Measurements from ENCODE around the gene KITLG. TPM values are rescaled to one million over a fixed set of nuclear protein-coding genes. Genes with fewer than 3 reads are reported as not detected.
"Not testable (repeated sequence)": the region's sequence is repeated elsewhere in the genome, so short reads cannot be mapped to it uniquely, and the experiment has no call there.

The KITLG gene
- polyA plus RNA-seq = 10 to 100 TPM in 2 of 3 donors, 1 to 10 TPM in 1; 2.1 to 13.0 (median 11.9) TPM

GRCh38 chr12:88580051-88580871 is at the start of gene KITLG:
KITLG (minus strand) TSS chr12:88580471; CDS start chr12:88580278, 193 bp downstream.
- 0 to 1% (median 0%) methylated on average over 72 to 73 of the region's 73 CpGs for WGBS, 3 donors
- no peak within 1 kb of the TSS for H3K27ac ChIP-seq (ENCODE audit: low read depth, low read length)

- 45 to 59% (median 51%) methylated on average over 2 of the region's 2 CpGs for WGBS, 3 donors
- no peak overlapping the region for H3K27ac ChIP-seq (ENCODE audit: low read depth, low read length)
These were observed 48.7 kb upstream of the KITLG start for GRCh38 chr12:88628856-88629509.

- not testable (repeated sequence) for H3K27ac ChIP-seq (ENCODE audit: low read depth, low read length)
- WGBS, 3 donors = 23 to 90% (median 81%) methylated on average over 1 of the region's 1 CpG
These were observed 47.8 kb upstream of the KITLG start for GRCh38 chr12:88628035-88628434.

- 54 to 67% (median 64%) methylated on average over 1 of the region's 1 CpG for WGBS, 3 donors
- H3K27ac ChIP-seq (ENCODE audit: low read depth, low read length) = no peak overlapping the region
These were observed 47.2 kb upstream of the KITLG start for GRCh38 chr12:88627501-88627900.

GRCh38 chr12:88625356-88625755 is 45.1 kb upstream of the KITLG start:
- WGBS, 3 donors = 71 to 82% (median 76%) methylated on average over 7 of the region's 7 CpGs

GRCh38 chr12:88624911-88625310 is 44.6 kb upstream of the KITLG start:
- no peak overlapping the region for H3K27ac ChIP-seq (ENCODE audit: low read depth, low read length)
- WGBS, 3 donors = 65 to 73% (median 69%) methylated on average over 3 of the region's 3 CpGs

More at GRCh38 chr12:88625356-88625755, 45.1 kb upstream of the KITLG start:
- no peak overlapping the region for H3K27ac ChIP-seq (ENCODE audit: low read depth, low read length)

GRCh38 chr12:88623777-88624548 is 43.7 kb upstream of the KITLG start:
- WGBS, 3 donors = 75 to 87% (median 80%) methylated on average over 3 of the region's 3 CpGs
- no peak overlapping the region for H3K27ac ChIP-seq (ENCODE audit: low read depth, low read length)

- no peak overlapping the region for H3K27ac ChIP-seq (ENCODE audit: low read depth, low read length)
- 81 to 92% (median 91%) methylated on average over 1 of the region's 1 CpG for WGBS, 3 donors
These were observed 37.1 kb upstream of the KITLG start for GRCh38 chr12:88617352-88617751.

- 89 to 92% (median 90%) methylated on average over 1 of the region's 1 CpG for WGBS, 3 donors
- no peak overlapping the region for H3K27ac ChIP-seq (ENCODE audit: low read depth, low read length)
These were observed 35.2 kb upstream of the KITLG start for GRCh38 chr12:88615490-88615889.

- no peak overlapping the region for H3K27ac ChIP-seq (ENCODE audit: low read depth, low read length)
These were observed 24.4 kb upstream of the KITLG start for GRCh38 chr12:88604646-88605045.

- no peak overlapping the region for H3K27ac ChIP-seq (ENCODE audit: low read depth, low read length)
- 87 to 91% (median 89%) methylated on average over 4 of the region's 4 CpGs for WGBS, 3 donors
These were observed 20.0 kb upstream of the KITLG start for GRCh38 chr12:88600272-88600671.

- no peak overlapping the region for H3K27ac ChIP-seq (ENCODE audit: low read depth, low read length)
These were observed 17.1 kb upstream of the KITLG start for GRCh38 chr12:88597365-88597764.

GRCh38 chr12:88595697-88596096 is 15.4 kb upstream of the KITLG start:
- H3K27ac ChIP-seq (ENCODE audit: low read depth, low read length) = no peak overlapping the region

GRCh38 chr12:88594780-88595179 is 14.5 kb upstream of the KITLG start:
- WGBS, 3 donors = 80 to 90% (median 88%) methylated on average over 4 of the region's 4 CpGs
- no peak overlapping the region for H3K27ac ChIP-seq (ENCODE audit: low read depth, low read length)

GRCh38 chr12:88591343-88591742 is 11.1 kb upstream of the KITLG start:
- no peak overlapping the region for H3K27ac ChIP-seq (ENCODE audit: low read depth, low read length)
- 84 to 94% (median 87%) methylated on average over 2 of the region's 2 CpGs for WGBS, 3 donors

- WGBS, 3 donors = 95 to 97% (median 96%) methylated on average over 1 of the region's 1 CpG
- no peak overlapping the region for H3K27ac ChIP-seq (ENCODE audit: low read depth, low read length)
These were observed 10.6 kb upstream of the KITLG start for GRCh38 chr12:88590851-88591250.

GRCh38 chr12:88585077-88585476 is 4.8 kb upstream of the KITLG start:
- WGBS, 3 donors = 90 to 97% (median 94%) methylated on average over 2 of the region's 2 CpGs
- no peak overlapping the region for H3K27ac ChIP-seq (ENCODE audit: low read depth, low read length)

- 0 to 1% (median 1%) methylated on average over 30 of the region's 30 CpGs for WGBS, 3 donors
- no peak overlapping the region for H3K27ac ChIP-seq (ENCODE audit: low read depth, low read length)
These were observed 645 bp downstream of the KITLG start for GRCh38 chr12:88579601-88580050.

GRCh38 chr12:88579161-88579517 is 1.1 kb downstream of the KITLG start:
- H3K27ac ChIP-seq (ENCODE audit: low read depth, low read length) = no peak overlapping the region
- 1 to 2% (median 1%) methylated on average over 8 of the region's 8 CpGs for whole genome bisulfite sequencing, 3 donors
